H1 (cell line): Measurements from ENCODE around the gene NXPH3. TPM values are rescaled to one million over a fixed set of nuclear protein-coding genes. Genes with fewer than 3 reads are reported as not detected.
A peak's percentile ranks its signal among the peaks of the same experiment; 100 is the strongest.

Source experiments
- CTCF ChIA-PET: fragments of 300-600 bp; sonication (Branson Sonifier 250); formaldehyde crosslinking; loops from one replicate; lab custom pipeline; 2021; ENCODE audit not compliant: partially characterized antibody; lab: Charles Lee
- POLR2A ChIA-PET: fragments of 300-600 bp; sonication (Branson Sonifier 250); formaldehyde crosslinking; loops from one replicate; lab custom pipeline; 2021; ENCODE audit warnings: inconsistent platforms; ENCODE audit not compliant: partially characterized antibody; lab: Charles Lee
- DNase-seq, 2 experiments: peaks; one replicate each; pipeline versions ENCODE4 v3.0.0 to v3.0.0-alpha.2; 2010 to 2022; ENCODE audit warnings: low spot score in 2 of 2, low read depth in 1 of 2, mixed read lengths in 1 of 2
- FAIRE-seq: peaks from 2 replicates; lab custom pipeline; 2011; peaks lifted over from hg19 to GRCh38; lab: Jason Lieb, UNC
- H2AFZ ChIP-seq: 2 replicates; pipeline ENCODE4 v1.8.1; 2012; ENCODE audit warnings: low read length, inconsistent platforms
- H2AK5ac ChIP-seq: 2 replicates; pipeline ENCODE4 v1.6.1; 2013; ENCODE audit warnings: low read depth, low read length
- H2BK120ac ChIP-seq: replicated peaks from 2 replicates; pipeline ENCODE3; 2013; ENCODE audit warnings: low read depth, low read length, inconsistent platforms
- H2BK12ac ChIP-seq: 2 replicates; pipeline ENCODE4 v1.6.1; 2013; ENCODE audit warnings: low read depth, low read length
- H2BK15ac ChIP-seq: 2 replicates; pipeline ENCODE4 v1.6.1; 2013; ENCODE audit warnings: low read length
- H2BK20ac ChIP-seq: 2 replicates; pipeline ENCODE4 v1.6.1; 2013; ENCODE audit warnings: low read length
- H2BK5ac ChIP-seq: 2 replicates; pipeline ENCODE4 v1.6.1; 2013; ENCODE audit warnings: low read depth, low read length
- H3K14ac ChIP-seq: 2 replicates; pipeline ENCODE4 v1.6.1; 2013; ENCODE audit warnings: inconsistent platforms; ENCODE audit not compliant: insufficient read length
- H3K18ac ChIP-seq: 2 replicates; pipeline ENCODE4 v1.6.1; 2013; ENCODE audit warnings: low read length; ENCODE audit errors: extremely low read depth
- H3K23ac ChIP-seq: 2 replicates; pipeline ENCODE4 v1.6.1; 2013; ENCODE audit warnings: inconsistent platforms; ENCODE audit not compliant: insufficient read length
- H3K23me2 ChIP-seq: 2 replicates; pipeline ENCODE4 v1.6.1; 2013; ENCODE audit warnings: low read depth, low read length
- H3K27ac ChIP-seq: 2 replicates; pipeline ENCODE4 v1.6.1; 2011; ENCODE audit warnings: low read depth, low read length, inconsistent platforms
- H3K27me3 ChIP-seq, 4 experiments: replicated peaks in 1 of 4; 1 replicate in 1 of 4; 2 replicates in 3 of 4; pipeline versions ENCODE4 v1.6.1 to v1.8.1; 2011 to 2013; ENCODE audit warnings: low read length in 3 of 4, mild to moderate bottlenecking in 3 of 4, inconsistent platforms in 2 of 4, mixed read lengths in 2 of 4, moderate library complexity in 1 of 4; ENCODE audit not compliant: control insufficient read depth in 3 of 4, insufficient read depth in 3 of 4; ENCODE audit errors: extremely low read depth in 1 of 4
- H3K36me3 ChIP-seq, 4 experiments: 2 replicates each; pipeline versions ENCODE4 v1.6.1 to v1.8.1; 2011 to 2013; ENCODE audit warnings: mild to moderate bottlenecking in 4 of 4, low read length in 3 of 4, moderate library complexity in 2 of 4, control low read depth in 1 of 4, inconsistent platforms in 1 of 4; ENCODE audit not compliant: insufficient read depth in 4 of 4, control insufficient read depth in 2 of 4
- H3K4ac ChIP-seq: replicated peaks from 2 replicates; pipeline ENCODE3; 2013; ENCODE audit warnings: low read length, low read depth, mixed read lengths, inconsistent platforms; ENCODE audit not compliant: insufficient read length
- H3K4me1 ChIP-seq, 4 experiments: replicated peaks in 1 of 4; 1 replicate in 1 of 4; 2 replicates in 3 of 4; pipeline versions ENCODE4 v1.6.1 to v1.8.1; 2011 to 2013; ENCODE audit warnings: low read length in 3 of 4, inconsistent platforms in 2 of 4, mixed read lengths in 1 of 4; ENCODE audit not compliant: insufficient read depth in 4 of 4, control insufficient read depth in 3 of 4
- H3K4me2 ChIP-seq, 2 experiments: 2 replicates each; pipeline versions ENCODE4 v1.6.1 to v1.8.1; 2011 to 2013; ENCODE audit warnings: low read depth in 2 of 2, low read length in 2 of 2, control low read depth in 1 of 2, inconsistent platforms in 1 of 2, mild to moderate bottlenecking in 1 of 2; ENCODE audit not compliant: insufficient read depth in 1 of 2
- H3K4me3 ChIP-seq, 4 experiments: fragments of 200-600, 300-600 bp in 1 of 4; sonication (generic), shearing (Covaris generic), sonication (Bioruptor Twin) in 1 of 4; 2 replicates each; pipeline versions ENCODE4 v1.5.1 to v1.8.1; 2011 to 2016; ENCODE audit warnings: low read length in 4 of 4, low read depth in 3 of 4, control low read depth in 2 of 4, inconsistent platforms in 2 of 4, mild to moderate bottlenecking in 2 of 4, mixed read lengths in 1 of 4, moderate library complexity in 1 of 4; ENCODE audit not compliant: insufficient read depth in 2 of 4; ENCODE audit errors: extremely low read depth in 1 of 4
- H3K56ac ChIP-seq: replicated peaks from 2 replicates; pipeline ENCODE3; 2013; ENCODE audit warnings: low read depth, mild to moderate bottlenecking, mixed read lengths, low read length, inconsistent platforms; ENCODE audit not compliant: insufficient read length
- H3K79me1 ChIP-seq: 2 replicates; pipeline ENCODE4 v1.6.1; 2013; ENCODE audit warnings: low read depth, low read length, control low read depth
- H3K79me2 ChIP-seq, 2 experiments: 2 replicates each; pipeline versions ENCODE4 v1.6.1 to v1.8.1; 2012 to 2013; ENCODE audit warnings: low read length in 2 of 2, mild to moderate bottlenecking in 2 of 2, inconsistent platforms in 1 of 2; ENCODE audit not compliant: insufficient read depth in 2 of 2, control insufficient read depth in 1 of 2
- H3K9ac ChIP-seq, 4 experiments: replicated peaks in 1 of 4; 1 replicate in 1 of 4; 2 replicates in 3 of 4; pipeline versions ENCODE4 v1.6.1 to v1.8.1; 2011 to 2013; ENCODE audit warnings: low read depth in 3 of 4, low read length in 3 of 4, control low read depth in 2 of 4, mild to moderate bottlenecking in 2 of 4, moderate library complexity in 2 of 4, inconsistent platforms in 1 of 4; ENCODE audit errors: extremely low read depth in 1 of 4
- H3K9me3 ChIP-seq, 2 experiments: 2 replicates each; pipeline versions ENCODE4 v1.6.1 to v1.8.1; 2012 to 2013; ENCODE audit warnings: mild to moderate bottlenecking in 2 of 2, moderate library complexity in 2 of 2, control low read depth in 1 of 2, inconsistent platforms in 1 of 2, low read depth in 1 of 2, low read length in 1 of 2, mixed read lengths in 1 of 2; ENCODE audit not compliant: insufficient read depth in 2 of 2
- H4K20me1 ChIP-seq, 2 experiments: replicated peaks in 1 of 2; 2 replicates each; pipeline versions ENCODE3 to v1.8.1; 2011 to 2013; ENCODE audit warnings: inconsistent platforms in 2 of 2, low read length in 2 of 2, mild to moderate bottlenecking in 1 of 2; ENCODE audit not compliant: insufficient read depth in 2 of 2, control insufficient read depth in 1 of 2
- H4K5ac ChIP-seq: 2 replicates; pipeline ENCODE4 v1.6.1; 2013; ENCODE audit warnings: low read length, low read depth, mixed read lengths, inconsistent platforms; ENCODE audit not compliant: insufficient read length
- H4K8ac ChIP-seq: 2 replicates; pipeline ENCODE4 v1.8.0; 2013; ENCODE audit warnings: mild to moderate bottlenecking, moderate library complexity, low read length, inconsistent platforms; ENCODE audit not compliant: insufficient read depth; ENCODE audit errors: extremely low read depth
- H4K91ac ChIP-seq: replicated peaks from 2 replicates; pipeline ENCODE3; 2013; ENCODE audit warnings: low read length, mixed read lengths, inconsistent platforms; ENCODE audit not compliant: insufficient read length
- CHD1 ChIP-seq: IDR thresholded peaks from 2 replicates; pipeline ENCODE4 v1.6.1; 2012; ENCODE audit warnings: low read depth, low read length, improper control_type of control experiment
- CHD2 ChIP-seq: IDR thresholded peaks from 2 replicates; pipeline ENCODE4 v1.6.1; 2012; ENCODE audit warnings: low read length, improper control_type of control experiment
- EZH2 ChIP-seq: fragments of 200-600 bp; sonication (generic); IDR thresholded peaks from 2 replicates; pipeline ENCODE4 v1.7.1; 2012; ENCODE audit warnings: low read depth, mild to moderate bottlenecking, moderate library complexity, low read length, inconsistent platforms; ENCODE audit not compliant: severe bottlenecking
- FOSL1 ChIP-seq: IDR thresholded peaks from 2 replicates; pipeline ENCODE4 v1.6.1; 2011; ENCODE audit warnings: mild to moderate bottlenecking, low read depth, low read length, moderate library complexity; ENCODE audit not compliant: insufficient read depth
- KDM5A ChIP-seq: fragments of 200-600 bp; IDR thresholded peaks from 2 replicates; pipeline ENCODE4 v1.7.1; 2012; ENCODE audit warnings: mild to moderate bottlenecking, low read length, inconsistent platforms, mixed read lengths
- MAFK ChIP-seq: IDR thresholded peaks from 2 replicates; pipeline ENCODE4 v1.6.1; 2012; ENCODE audit warnings: low read depth, mild to moderate bottlenecking, improper control_type of control experiment, low read length
- RNF2 ChIP-seq: fragments of 200-900, 300-1000 bp; sonication (generic); IDR thresholded peaks from 2 replicates; pipeline ENCODE4 v1.7.1; 2016; ENCODE audit warnings: borderline replicate concordance, low read depth, mild to moderate bottlenecking, antibody characterized with exemption, low read length; ENCODE audit not compliant: poor library complexity, severe bottlenecking; ENCODE audit errors: missing control alignments
- SAP30 ChIP-seq: fragments of 300-600 bp; sonication (generic); IDR thresholded peaks from 2 replicates; pipeline ENCODE4 v1.7.1; 2012; ENCODE audit warnings: low read length, moderate library complexity, mild to moderate bottlenecking, inconsistent platforms; ENCODE audit not compliant: insufficient read depth, insufficient replicate concordance
- SRF ChIP-seq: IDR thresholded peaks from 2 replicates; pipeline ENCODE4 v1.6.1; 2011; ENCODE audit warnings: mild to moderate bottlenecking, low read depth, low read length, moderate library complexity
- SUZ12 ChIP-seq: fragments of 200-600 bp; sonication (generic); IDR thresholded peaks from 2 replicates; pipeline ENCODE4 v1.6.1; 2012; ENCODE audit warnings: mild to moderate bottlenecking, inconsistent platforms, low read length, moderate library complexity, mixed read lengths
- WGBS, 2 experiments: shearing (Covaris generic) in 1 of 2; methylation state at CpG; one replicate each; pipeline versions ENCODE4 v1.1.6 to v1.1.7; 2013 to 2015; ENCODE audit warnings: low lambda C conversion rate in 2 of 2, mixed read lengths in 2 of 2, inconsistent platforms in 1 of 2, low coverage in 1 of 2, missing lambda C conversion rate in 1 of 2; ENCODE audit not compliant: insufficient replicate concordance in 2 of 2, insufficient coverage in 1 of 2, insufficient read length in 1 of 2; ENCODE audit errors: extremely low coverage in 1 of 2, missing lambda C conversion rate in 1 of 2; 5-methylcytosine and 5-hydroxymethylcytosine counted together
- polyA plus RNA-seq, 7 experiments: library from polyadenylated mRNA; depleted of rRNA in 3 of 7; stranded (reverse) in 5 of 7; unstranded in 2 of 7; fragments of >200 nt in 5 of 7; fragments of 200-250 nt in 2 of 7; gene quantifications; 1 replicate in 5 of 7; 2 replicates in 1 of 7; 4 replicates in 1 of 7; pipeline versions ENCODE4 v1.2.1 to v1.2.3, GENCODE V29; 2011 to 2013; ENCODE audit warnings: missing spikeins in 2 of 7, mixed read lengths in 2 of 7
- total RNA-seq: library from RNA; stranded (reverse); fragmentation: NEBNext Ultra II Directional; extraction: Animal tissue kit (Norgen Biotek cat#: 25700); gene quantifications from 2 replicates; pipeline ENCODE4 v1.2.1, GENCODE V29; 2021

NXPH3 gene
- total and polyA plus RNA-seq, 2 of the 8 experiments (the other 6 are each of a cell fraction or from before 2014, with no cell fraction given) = 2.5 to 3.7 TPM

- Histone ChIP-seq H4K20me1 (no peaks in the 10 kb centered on the region), H3K27me3 (peaks cover 0 to 5% (median 2%) of the 10 kb centered on the region in 4 experiments; a peak in 4 of 7 replicates)
- POLR2A ChIA-PET = interaction anchor here (0.6 to 3.0 kb wide), 9 partner anchors 15 to 193 kb away, joined by 3 to 12 read pairs (median 4); partner anchors contain the start of genes FAM117A and SLC35B1
- TF ChIP-seq MAFK = no peak
- no peak for TF ChIP-seq SUZ12
- no peak for TF ChIP-seq SAP30
- TF ChIP-seq CHD1 = no peak
- no peak for TF ChIP-seq EZH2
- no peak for TF ChIP-seq SRF
- no peak for TF ChIP-seq RNF2
- no peak for TF ChIP-seq KDM5A
- TF ChIP-seq FOSL1 = no peak
- TF ChIP-seq CHD2 = no peak
Observed at GRCh38 chr17:49570540-49571242, 5.0 kb upstream of the NXPH3 start.

More at GRCh38 chr17:49570540-49571242, 5.0 kb upstream of the NXPH3 start:
- Histone ChIP-seq H4K5ac (no peak overlapping the region), H4K91ac (peak overlapping the region; percentile 38), H3K9me3 (no peaks in the 10 kb centered on the region), H4K8ac (peak overlapping the region; percentile 81), H3K4me3 (peak overlapping the region in 2 of 4 experiments; percentile 47 to 70; a peak in 4 of 8 replicates), H2BK5ac (no peak overlapping the region), H3K36me3 (no peaks in the 10 kb centered on the region), H3K56ac (no peak overlapping the region), H2AFZ (peak overlapping the region; percentile 25; the same call in 1 of the 2 replicates), H2AK5ac (0 out of 2 replicates have a peak overlapping the region, but pooled peaks have one; percentile 30), H2BK15ac (peak overlapping the region; percentile 18; the same call in 1 of the 2 replicates), H3K23ac (no peak overlapping the region), H3K9ac (no peak overlapping the region), H3K14ac (no peak overlapping the region), H3K4me1 (peaks cover 0 to 21% (median 4%) of the 10 kb centered on the region in 4 experiments; a peak in 4 of 7 replicates), H3K23me2 (peaks cover 4% of the 10 kb centered on the region; the same call in 1 of the 2 replicates), H3K79me1 (no peaks in the 10 kb centered on the region), H2BK120ac (no peak overlapping the region), H3K4me2 (peak overlapping the region in 1 of 2 experiments; percentile 63; a peak in 3 of 4 replicates), H3K4ac (no peak overlapping the region), H3K79me2 (no peaks in the 10 kb centered on the region), H2BK12ac (peak overlapping the region; percentile 35; the same call in 1 of the 2 replicates), H2BK20ac (no peak overlapping the region), H3K18ac (no peak overlapping the region), H3K27ac (no peak overlapping the region)
- FAIRE-seq (no peak), DNase-seq (no peak)
- 72% methylated on average over 9 of the region's 11 CpGs; no CpG with 5 or more reads in 1 of the 2 experiments for WGBS, 2 experiments
- CTCF ChIA-PET = interaction anchor here (0.9 to 10.3 kb wide), 20 partner anchors 9 to 427 kb away, joined by 3 to 310 read pairs (median 4); partner anchors contain the start of genes KAT7 and SLC35B1
